Measurements from ENCODE around the gene SPTA1.

- TF ChIP-seq EZH2 (IDR thresholded peaks at IDR 0.05): no peak
- no peak for TF ChIP-seq POLR2AphosphoS5 (IDR thresholded peaks at IDR 0.05; ENCODE audit: borderline replicate concordance, low read depth, low read length)
Measured at GRCh38 chr1:158654571-158654970, 31.9 kb downstream of the SPTA1 start.

Measured in SK-N-MC (cell line).